HG02759 (cell line): ENCODE measurements around the gene STX19.
A peak's percentile ranks its signal among the peaks of the same experiment; 100 is the strongest.
"Not testable (repeated sequence)": the region's sequence is repeated elsewhere in the genome, so short reads cannot be mapped to it uniquely, and the experiment has no call there.

ENCODE experiments used
- ATAC-seq: cut with Tn5 transposase; IDR thresholded peaks from one replicate; pipeline ENCODE4 v1.9.1; 2021; ENCODE audit warnings: mild to moderate bottlenecking, moderate library complexity; ENCODE audit not compliant: unreplicated experiment

The STX19 gene

GRCh38 chr3:93979850-93980676 is 48.3 kb downstream of the STX19 start, which contains the start of gene ARL13B:
Gene ARL13B (plus strand): TSS chr3:93980155. CDS start chr3:93980424, 269 bp downstream.
- peak; percentile 100 for ATAC-seq

GRCh38 chr3:93973131-93974126 is 55.0 kb downstream of the STX19 start, which contains the start of gene PROS1:
Gene PROS1 (minus strand): TSS chr3:93973896. CDS start chr3:93973749, 147 bp downstream.
- peak; percentile 93 for ATAC-seq

GRCh38 chr3:93969997-93970396 is 58.4 kb downstream of the STX19 start:
- ATAC-seq: no peak

- no peak for ATAC-seq
Measured at GRCh38 chr3:93969443-93969842, 59.0 kb downstream of the STX19 start.

- ATAC-seq: not testable (repeated sequence)
Measured at GRCh38 chr3:93965106-93965505, 63.3 kb downstream of the STX19 start.
